ENCODE measurements around the gene RAN.
"Not testable (repeated sequence)": the region's sequence is repeated elsewhere in the genome, so short reads cannot be mapped to it uniquely, and the experiment has no call there.

RAN gene

GRCh38 chr12:130881046-130881445 is 9.2 kb downstream of the RAN start:
- DNase-seq (no peak), ATAC-seq (peak; percentile 4)
- Mint-ChIP-seq H3K27me3 (no peaks in the 10 kb centered on the region), H3K9me3 (no peaks in the 10 kb centered on the region), H3K4me1 (peaks cover 51% of the 10 kb centered on the region), H3K4me3 (no peak overlapping the region), H3K27ac (peak overlapping the region in 1 of 2 donors; percentile 88)

GRCh38 chr12:130881548-130881947 is 9.7 kb downstream of the RAN start:
- H3K27ac Mint-ChIP-seq, result no peak overlapping the region

GRCh38 chr12:130887190-130887589 is 15.3 kb downstream of the RAN start:
- not testable (repeated sequence) for DNase-seq, ATAC-seq, H3K27ac Mint-ChIP-seq, H3K27me3 Mint-ChIP-seq, H3K4me3 Mint-ChIP-seq, H3K9me3 Mint-ChIP-seq, H3K4me1 Mint-ChIP-seq

More at GRCh38 chr12:130881548-130881947, 9.7 kb downstream of the RAN start:
- Mint-ChIP-seq H3K4me1 (peaks cover 46% of the 10 kb centered on the region), H3K27me3 (no peaks in the 10 kb centered on the region), H3K9me3 (no peaks in the 10 kb centered on the region), H3K4me3 (no peak overlapping the region)
- DNase-seq (no peak), ATAC-seq (no peak)

- no peak overlapping the region for H3K4me3 Mint-ChIP-seq
- no peak for DNase-seq
- ATAC-seq, result no peak
- H3K27me3 Mint-ChIP-seq, result peaks cover 11% of the 10 kb centered on the region
- H3K9me3 Mint-ChIP-seq, result no peaks in the 10 kb centered on the region
- no peaks in the 10 kb centered on the region for H3K4me1 Mint-ChIP-seq
- H3K27ac Mint-ChIP-seq, result no peak overlapping the region
Observed at GRCh38 chr12:130904064-130904463, 32.2 kb downstream of the RAN start.

GRCh38 chr12:130904936-130905455 is 33.1 kb downstream of the RAN start:
- not testable (repeated sequence) for H3K4me1 Mint-ChIP-seq, ATAC-seq, H3K9me3 Mint-ChIP-seq, H3K4me3 Mint-ChIP-seq, H3K27ac Mint-ChIP-seq, DNase-seq
- peaks cover 20% of the 10 kb centered on the region for H3K27me3 Mint-ChIP-seq

- Mint-ChIP-seq H3K4me1 (no peaks in the 10 kb centered on the region), H3K27me3 (peaks cover 45% of the 10 kb centered on the region), H3K4me3 (no peak overlapping the region), H3K9me3 (peaks cover 16 to 17% of the 10 kb centered on the region in 2 donors), H3K27ac (no peak overlapping the region)
- no peak for DNase-seq
- ATAC-seq, result no peak
Observed at GRCh38 chr12:130909111-130909510, 37.2 kb downstream of the RAN start.

- H3K4me1 Mint-ChIP-seq, result peaks cover 4% of the 10 kb centered on the region
- H3K4me3 Mint-ChIP-seq, result no peak overlapping the region
- no peak overlapping the region for H3K27ac Mint-ChIP-seq
- peaks cover 62% of the 10 kb centered on the region for H3K27me3 Mint-ChIP-seq
- DNase-seq (no peak), ATAC-seq (no peak)
- peaks cover 16 to 17% of the 10 kb centered on the region in 2 donors for H3K9me3 Mint-ChIP-seq
Observed at GRCh38 chr12:130911193-130911592, 39.3 kb downstream of the RAN start.

GRCh38 chr12:130911933-130912332 is 40.1 kb downstream of the RAN start:
- Mint-ChIP-seq H3K27me3 (peaks cover 69% of the 10 kb centered on the region), H3K4me3 (no peak overlapping the region), H3K4me1 (peaks cover 6% of the 10 kb centered on the region), H3K9me3 (peaks cover 16 to 17% of the 10 kb centered on the region in 2 donors), H3K27ac (no peak overlapping the region)
- ATAC-seq (no peak), DNase-seq (no peak)

- Mint-ChIP-seq H3K4me3 (peak overlapping the region in 1 of 2 donors; percentile 31), H3K9me3 (peaks cover 10% of the 10 kb centered on the region in 2 donors), H3K27me3 (peaks cover 80% of the 10 kb centered on the region), H3K27ac (no peak overlapping the region), H3K4me1 (peaks cover 6% of the 10 kb centered on the region)
- DNase-seq (peak; percentile 17 to 43), ATAC-seq (peak; percentile 75)
Observed at GRCh38 chr12:130916241-130916911, 44.5 kb downstream of the RAN start.

GRCh38 chr12:130917607-130918006 is 45.7 kb downstream of the RAN start:
- ATAC-seq, result no peak
- Mint-ChIP-seq H3K4me3 (no peak overlapping the region), H3K4me1 (peaks cover 6% of the 10 kb centered on the region), H3K27me3 (peaks cover 81% of the 10 kb centered on the region), H3K27ac (no peak overlapping the region), H3K9me3 (no peaks in the 10 kb centered on the region)
- DNase-seq, result no peak

GRCh38 chr12:130919086-130919485 is 47.2 kb downstream of the RAN start:
- Mint-ChIP-seq H3K4me1 (peaks cover 6% of the 10 kb centered on the region), H3K4me3 (no peak overlapping the region), H3K27ac (no peak overlapping the region), H3K9me3 (no peaks in the 10 kb centered on the region), H3K27me3 (peaks cover 85% of the 10 kb centered on the region)
- no peak for ATAC-seq
- DNase-seq, result no peak

- H3K27me3 Mint-ChIP-seq, result peaks cover 77% of the 10 kb centered on the region
- no peak for DNase-seq
- H3K27ac Mint-ChIP-seq, result no peak overlapping the region
- H3K4me1 Mint-ChIP-seq, result peaks cover 6% of the 10 kb centered on the region
- H3K4me3 Mint-ChIP-seq, result no peak overlapping the region
- ATAC-seq, result no peak
- H3K9me3 Mint-ChIP-seq, result no peaks in the 10 kb centered on the region
Observed at GRCh38 chr12:130920119-130920703, 48.3 kb downstream of the RAN start.

- Mint-ChIP-seq H3K4me3 (no peak overlapping the region), H3K4me1 (peaks cover 5% of the 10 kb centered on the region), H3K27me3 (peaks cover 72% of the 10 kb centered on the region), H3K27ac (no peak overlapping the region), H3K9me3 (no peaks in the 10 kb centered on the region)
- ATAC-seq, result no peak
- DNase-seq, result no peak
Observed at GRCh38 chr12:130920723-130921381, 49.0 kb downstream of the RAN start.

- Mint-ChIP-seq H3K27ac (no peak overlapping the region), H3K4me3 (no peak overlapping the region), H3K4me1 (no peaks in the 10 kb centered on the region), H3K9me3 (no peaks in the 10 kb centered on the region), H3K27me3 (peaks cover 65% of the 10 kb centered on the region)
- DNase-seq (no peak), ATAC-seq (no peak)
Observed at GRCh38 chr12:130922511-130922953, 50.7 kb downstream of the RAN start.

GRCh38 chr12:130924966-130925665 is 53.2 kb downstream of the RAN start:
- no peak overlapping the region for H3K4me3 Mint-ChIP-seq
- H3K27me3 Mint-ChIP-seq, result peaks cover 65% of the 10 kb centered on the region
- H3K9me3 Mint-ChIP-seq, result no peaks in the 10 kb centered on the region

More at GRCh38 chr12:130924966-130925665, 53.2 kb downstream of the RAN start:
- DNase-seq, result no peak
- no peaks in the 10 kb centered on the region for H3K4me1 Mint-ChIP-seq
- no peak overlapping the region for H3K27ac Mint-ChIP-seq
- no peak for ATAC-seq
